WTC11 (cell line): ENCODE results near the gene MIOX. TPM values are rescaled to one million over a fixed set of nuclear protein-coding genes. Genes with fewer than 3 reads are reported as not detected.

Source experiments
- ATAC-seq: fragments of 200-7000 bp; cut with Tn5 transposase; 2 replicates; pipeline ENCODE4 v1.10.0; 2021; ENCODE audit warnings: mild to moderate bottlenecking, moderate library complexity
- CTCF ChIA-PET: fragments of 300-600 bp; sonication (Branson Sonifier 250); formaldehyde crosslinking; loops from one replicate; lab custom pipeline; 2021; ENCODE audit warnings: antibody characterized with exemption; lab: Charles Lee
- POLR2A ChIA-PET: fragments of 350-600 bp; sonication (Branson Sonifier 250); formaldehyde crosslinking; loops from one replicate; lab custom pipeline; 2021; ENCODE audit warnings: antibody characterized with exemption; lab: Charles Lee
- DNase-seq: peaks from one replicate; pipeline ENCODE4 v3.0.0; 2021; ENCODE audit warnings: low spot score
- H3K27ac Mint-ChIP-seq: 2 replicates; pipeline ENCODE4 v1.8.0; 2021; ENCODE audit warnings: mixed read lengths
- H3K27me3 Mint-ChIP-seq: 2 replicates; pipeline ENCODE4 v1.8.0; 2021; ENCODE audit warnings: low read depth, mild to moderate bottlenecking, moderate library complexity, mixed read lengths
- H3K36me3 Mint-ChIP-seq: 2 replicates; pipeline ENCODE4 v1.8.0; 2021; ENCODE audit warnings: mixed read lengths
- H3K4me1 Mint-ChIP-seq: 2 replicates; pipeline ENCODE4 v1.8.0; 2022; ENCODE audit warnings: mixed read lengths
- H3K4me3 Mint-ChIP-seq: 2 replicates; pipeline ENCODE4 v1.8.0; 2021; ENCODE audit warnings: mild to moderate bottlenecking, moderate library complexity, mixed read lengths
- H3K9me3 Mint-ChIP-seq: 2 replicates; pipeline ENCODE4 v1.8.0; 2021; ENCODE audit warnings: mixed read lengths
- ATF1 ChIP-seq: sonication (generic); formaldehyde crosslinking; IDR thresholded peaks from 2 replicates; pipeline ENCODE4 v1.8.1; 2023; ENCODE audit warnings: mild to moderate bottlenecking, moderate library complexity, missing genetic modification reagents
- CREM ChIP-seq: sonication (generic); formaldehyde crosslinking; IDR thresholded peaks from 2 replicates; pipeline ENCODE4 v1.8.1; 2022; ENCODE audit warnings: mild to moderate bottlenecking, missing genetic modification reagents, moderate library complexity
- CTCF ChIP-seq: fragments of 200-600 bp; IDR thresholded peaks from 2 replicates; pipeline ENCODE4 v1.8.0; 2022; ENCODE audit warnings: antibody characterized with exemption
- E2F1 ChIP-seq: sonication (generic); formaldehyde crosslinking; IDR thresholded peaks from 2 replicates; pipeline ENCODE4 v1.8.0; 2022; ENCODE audit warnings: mild to moderate bottlenecking, missing genetic modification reagents
- ESRRA ChIP-seq: sonication (generic); formaldehyde crosslinking; IDR thresholded peaks from 2 replicates; pipeline ENCODE4 v1.8.1; 2022; ENCODE audit warnings: mild to moderate bottlenecking, missing genetic modification reagents, borderline replicate concordance
- FOXP1 ChIP-seq: sonication (generic); formaldehyde crosslinking; IDR thresholded peaks from 2 replicates; pipeline ENCODE4 v1.8.0; 2022; ENCODE audit warnings: missing genetic modification reagents, mild to moderate bottlenecking, moderate library complexity, borderline replicate concordance
- NFATC4 ChIP-seq: fragments of 250-450 bp; sonication (Bioruptor Pico); IDR thresholded peaks from 2 replicates; pipeline ENCODE4 v1.9.0; 2021; ENCODE audit warnings: mild to moderate bottlenecking
- NR2C2 ChIP-seq: sonication (generic); formaldehyde crosslinking; IDR thresholded peaks from 2 replicates; pipeline ENCODE4 v1.8.0; 2022; ENCODE audit warnings: mild to moderate bottlenecking, missing genetic modification reagents
- NR3C1 ChIP-seq: sonication (generic); formaldehyde crosslinking; conservative IDR thresholded peaks from 2 replicates; pipeline ENCODE4 v1.8.1; 2023; ENCODE audit warnings: low read depth, mild to moderate bottlenecking, missing genetic modification reagents
- PRDM15 ChIP-seq: sonication (generic); formaldehyde crosslinking; IDR thresholded peaks from 2 replicates; pipeline ENCODE4 v1.8.0; 2022; ENCODE audit warnings: missing genetic modification reagents
- RELA ChIP-seq: sonication (generic); formaldehyde crosslinking; IDR thresholded peaks from 2 replicates; pipeline ENCODE4 v1.8.1; 2022; ENCODE audit warnings: missing genetic modification reagents, mild to moderate bottlenecking, borderline replicate concordance
- SMAD3 ChIP-seq: sonication (generic); formaldehyde crosslinking; IDR thresholded peaks from 2 replicates; pipeline ENCODE4 v1.8.0; 2022; ENCODE audit warnings: missing genetic modification reagents, mild to moderate bottlenecking, borderline replicate concordance
- TEAD1 ChIP-seq: sonication (generic); formaldehyde crosslinking; IDR thresholded peaks from 2 replicates; pipeline ENCODE4 v1.8.0; 2022; ENCODE audit warnings: mild to moderate bottlenecking, missing genetic modification reagents
- TEAD4 ChIP-seq: sonication (generic); formaldehyde crosslinking; IDR thresholded peaks from 2 replicates; pipeline ENCODE4 v1.8.0; 2022; ENCODE audit warnings: mild to moderate bottlenecking, missing genetic modification reagents
- ZNF263 ChIP-seq: sonication (generic); formaldehyde crosslinking; IDR thresholded peaks from 2 replicates; pipeline ENCODE4 v1.8.1; 2022; ENCODE audit warnings: low read depth, mild to moderate bottlenecking, moderate library complexity, missing genetic modification reagents
- ZNF423 ChIP-seq: fragments of 250-450 bp; sonication (Bioruptor Pico); IDR thresholded peaks from 2 replicates; pipeline ENCODE4 v2.1.2; 2022; ENCODE audit warnings: mild to moderate bottlenecking, moderate library complexity
- total RNA-seq: library from RNA; stranded (reverse); gene quantifications from 3 replicates; pipeline ENCODE4 v1.2.3, GENCODE V29; 2021
- TF ChIP-seq, protein P1 (sequence below): sonication (generic); formaldehyde crosslinking; IDR thresholded peaks from 2 replicates; pipeline ENCODE4 v1.8.1; 2023; ENCODE audit warnings: mild to moderate bottlenecking, missing genetic modification reagents
- TF ChIP-seq, protein P2 (sequence below): sonication (generic); formaldehyde crosslinking; IDR thresholded peaks from 2 replicates; pipeline ENCODE4 v1.8.0; 2022; ENCODE audit warnings: mild to moderate bottlenecking, missing genetic modification reagents

Gene MIOX
- total RNA-seq, 1 experiment from 2014 or later = 0.33 TPM

DNA sequence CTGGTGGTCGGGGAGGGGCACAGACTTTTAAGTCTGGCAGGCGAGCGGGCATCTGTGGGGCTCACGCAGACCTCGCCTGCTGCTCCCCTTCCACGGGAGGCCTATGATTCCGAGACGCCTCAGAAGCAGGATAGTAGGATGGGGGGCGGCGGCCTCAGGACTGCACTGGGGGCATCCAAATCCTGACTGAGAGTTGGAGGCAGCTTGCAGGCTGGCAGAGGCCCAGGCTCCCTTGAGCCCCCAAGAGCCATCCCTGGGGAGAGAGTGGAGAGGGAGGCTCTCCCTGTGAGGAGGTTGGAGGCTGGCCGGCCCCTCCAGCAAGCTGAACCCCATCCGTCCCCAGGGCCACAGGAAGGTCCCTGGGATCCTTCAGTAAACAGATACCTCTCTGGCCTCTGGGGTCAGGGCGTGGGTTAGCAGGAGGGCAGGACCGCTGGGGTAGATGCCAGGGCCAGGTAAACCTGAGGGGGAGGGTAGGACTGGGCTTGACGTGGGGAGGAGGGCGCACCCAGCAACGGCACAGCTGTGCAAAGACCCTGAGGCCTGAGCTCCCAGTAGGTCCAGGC lies 45.1 kb upstream of the MIOX start:
- CTCF ChIA-PET = interaction anchor here (1.2 kb wide), 1 partner anchor 42 kb away, joined by 3 read pairs; no protein-coding TSS in a partner anchor
- Mint-ChIP-seq H3K27me3 (no peaks in the 10 kb centered on the region), H3K27ac (no peak overlapping the region), H3K4me1 (no peaks in the 10 kb centered on the region), H3K36me3 (no peaks in the 10 kb centered on the region; the same call in 1 of the 2 replicates), H3K4me3 (no peak overlapping the region)
- POLR2A ChIA-PET = interaction anchor here (0.6 kb wide), 1 partner anchor 179 kb away, joined by 5 read pairs; no protein-coding TSS in a partner anchor
- no peak for ATAC-seq
- TF ChIP-seq NR2C2 (CRISPR knock-in tag) = no peak
- TF ChIP-seq ESRRA = no peak
- TF ChIP-seq ATF1 (CRISPR knock-in tag) = no peak
- no peak for TF ChIP-seq CTCF
- no peak for TF ChIP-seq RELA (CRISPR knock-in tag)
- TF ChIP-seq, protein P1, sequence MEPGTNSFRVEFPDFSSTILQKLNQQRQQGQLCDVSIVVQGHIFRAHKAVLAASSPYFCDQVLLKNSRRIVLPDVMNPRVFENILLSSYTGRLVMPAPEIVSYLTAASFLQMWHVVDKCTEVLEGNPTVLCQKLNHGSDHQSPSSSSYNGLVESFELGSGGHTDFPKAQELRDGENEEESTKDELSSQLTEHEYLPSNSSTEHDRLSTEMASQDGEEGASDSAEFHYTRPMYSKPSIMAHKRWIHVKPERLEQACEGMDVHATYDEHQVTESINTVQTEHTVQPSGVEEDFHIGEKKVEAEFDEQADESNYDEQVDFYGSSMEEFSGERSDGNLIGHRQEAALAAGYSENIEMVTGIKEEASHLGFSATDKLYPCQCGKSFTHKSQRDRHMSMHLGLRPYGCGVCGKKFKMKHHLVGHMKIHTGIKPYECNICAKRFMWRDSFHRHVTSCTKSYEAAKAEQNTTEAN (CRISPR knock-in tag) = no peak
- TF ChIP-seq CREM (CRISPR knock-in tag) = no peak
- TF ChIP-seq, all 79 proteins: peak for 0
- DNase-seq = no peak
- no peaks in the 10 kb centered on the region for H3K9me3 Mint-ChIP-seq

- Mint-ChIP-seq H3K36me3 (peaks cover 4% of the 10 kb centered on the region; the same call in 1 of the 2 replicates), H3K27me3 (no peaks in the 10 kb centered on the region), H3K4me3 (no peak overlapping the region)
Measured at GRCh38 chr22:50443197-50443596, 43.5 kb upstream of the MIOX start.

GRCh38 chr22:50443801-50444625 lies 42.6 kb upstream of the MIOX start:
- POLR2A ChIA-PET = no interaction called here
- H3K36me3 Mint-ChIP-seq = peaks cover 10% of the 10 kb centered on the region
- H3K4me1 Mint-ChIP-seq = no peaks in the 10 kb centered on the region
- CTCF ChIA-PET = interaction anchor here (0.7 to 2.1 kb wide), 7 partner anchors 10 to 774 kb away, joined by 3 to 7 read pairs (median 5); partner anchors contain the start of gene SCO2
- H3K9me3 Mint-ChIP-seq = no peaks in the 10 kb centered on the region
- H3K27ac Mint-ChIP-seq = no peak overlapping the region
- no peak for ATAC-seq
- H3K27me3 Mint-ChIP-seq = no peaks in the 10 kb centered on the region
- H3K4me3 Mint-ChIP-seq = no peak overlapping the region
- no peak for DNase-seq
- TF ChIP-seq FOXP1 (CRISPR knock-in tag) (no peak), ZNF263 (CRISPR knock-in tag) (no peak), TEAD1 (CRISPR knock-in tag) (no peak), NFATC4 (CRISPR knock-in tag) (no peak), SMAD3 (CRISPR knock-in tag) (no peak), ESRRA (no peak), PRDM15 (CRISPR knock-in tag) (no peak), E2F1 (CRISPR knock-in tag) (no peak), TEAD4 (CRISPR knock-in tag) (no peak), NR3C1 (CRISPR knock-in tag) (no peak)

More at GRCh38 chr22:50443197-50443596, 43.5 kb upstream of the MIOX start:
- Mint-ChIP-seq H3K27ac (peak overlapping the region; percentile 83), H3K4me1 (no peaks in the 10 kb centered on the region), H3K9me3 (no peaks in the 10 kb centered on the region)
- TF ChIP-seq, protein P2, sequence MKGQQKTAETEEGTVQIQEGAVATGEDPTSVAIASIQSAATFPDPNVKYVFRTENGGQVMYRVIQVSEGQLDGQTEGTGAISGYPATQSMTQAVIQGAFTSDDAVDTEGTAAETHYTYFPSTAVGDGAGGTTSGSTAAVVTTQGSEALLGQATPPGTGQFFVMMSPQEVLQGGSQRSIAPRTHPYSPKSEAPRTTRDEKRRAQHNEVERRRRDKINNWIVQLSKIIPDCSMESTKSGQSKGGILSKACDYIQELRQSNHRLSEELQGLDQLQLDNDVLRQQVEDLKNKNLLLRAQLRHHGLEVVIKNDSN (CRISPR knock-in tag) = no peak
- 0 out of 2 replicates have a peak, but pooled peaks have one; percentile 16 for TF ChIP-seq ZNF423
- DNase-seq (no peak), ATAC-seq (no peak)
- POLR2A ChIA-PET = no interaction called here
- CTCF ChIA-PET = interaction anchor here (2.1 kb wide), 1 partner anchor 54 kb away, joined by 5 read pairs; no protein-coding TSS in a partner anchor
